Stimulated activated CD4-positive, alpha-beta T cell treated with anti-CD3 and anti-CD28 coated beads, Interleukin-15, amount 100 ng/mL, for 1 hour (primary cell): ENCODE results near the gene QDPR.
"Not testable (repeated sequence)": the region's sequence is repeated elsewhere in the genome, so short reads cannot be mapped to it uniquely, and the experiment has no call there.

Experiments used
- DNase-seq, 2 donors: peaks; one replicate each; pipeline ENCODE4 v3.0.0-alpha.2; 2020; ENCODE audit warnings: low read depth in 1 of 2, low spot score in 1 of 2

Gene QDPR

GRCh38 chr4:17511950-17512795, at the start of gene QDPR:
Gene QDPR, minus strand, starts transcription at chr4:17512090. Its CDS starts 36 bp downstream, at chr4:17512054.
- peak; percentile 34 to 67 for DNase-seq

- no peak for DNase-seq
Observed at GRCh38 chr4:17561195-17561909, 49.5 kb upstream of the QDPR start.

- no peak for DNase-seq
Observed at GRCh38 chr4:17560065-17560673, 48.3 kb upstream of the QDPR start.

DNA sequence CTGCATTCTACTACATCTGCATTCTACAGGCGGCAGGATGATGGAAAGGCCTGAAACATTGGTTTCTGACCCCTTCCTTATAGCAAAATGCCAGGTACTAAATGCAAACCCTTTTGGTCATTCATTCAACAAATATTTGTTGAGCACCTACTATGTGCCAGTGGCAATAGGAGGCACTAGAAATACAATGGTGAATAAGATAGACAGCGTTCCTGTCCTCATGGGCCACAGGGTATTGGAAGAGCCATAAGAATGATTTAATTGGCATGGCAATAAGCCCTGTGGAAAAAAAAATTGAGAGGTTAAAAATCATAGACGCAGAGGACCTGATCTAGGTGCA, 47.8 kb upstream of the QDPR start:
- no peak for DNase-seq

GRCh38 chr4:17558941-17559708, 47.2 kb upstream of the QDPR start:
- no peak for DNase-seq

GRCh38 chr4:17557880-17558279, 46.0 kb upstream of the QDPR start:
- no peak for DNase-seq

- DNase-seq: no peak
Observed at GRCh38 chr4:17556498-17556897, 44.6 kb upstream of the QDPR start.

DNA sequence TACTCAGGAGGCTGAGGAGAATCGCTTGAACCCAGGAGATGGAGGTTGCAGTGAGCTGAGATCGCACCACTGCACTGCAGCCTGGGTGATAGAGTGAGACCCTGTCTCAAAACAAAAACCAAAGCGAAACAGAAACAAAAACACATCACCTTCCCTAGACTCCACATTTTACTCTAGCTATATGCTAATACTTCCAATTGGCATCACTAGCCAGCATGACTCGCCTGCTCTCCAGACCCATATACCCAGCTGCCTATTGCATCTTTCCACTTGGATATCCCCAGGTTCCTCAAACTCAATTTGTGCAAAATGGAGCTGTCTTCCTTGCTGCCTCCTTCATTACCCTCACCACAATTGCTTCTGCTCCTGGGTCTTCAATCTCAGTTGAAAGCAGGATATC, 42.7 kb upstream of the QDPR start:
- DNase-seq: no peak

GRCh38 chr4:17552427-17552826, 40.5 kb upstream of the QDPR start:
- DNase-seq: no peak

GRCh38 chr4:17550549-17550948, 38.7 kb upstream of the QDPR start:
- DNase-seq: no peak

DNA sequence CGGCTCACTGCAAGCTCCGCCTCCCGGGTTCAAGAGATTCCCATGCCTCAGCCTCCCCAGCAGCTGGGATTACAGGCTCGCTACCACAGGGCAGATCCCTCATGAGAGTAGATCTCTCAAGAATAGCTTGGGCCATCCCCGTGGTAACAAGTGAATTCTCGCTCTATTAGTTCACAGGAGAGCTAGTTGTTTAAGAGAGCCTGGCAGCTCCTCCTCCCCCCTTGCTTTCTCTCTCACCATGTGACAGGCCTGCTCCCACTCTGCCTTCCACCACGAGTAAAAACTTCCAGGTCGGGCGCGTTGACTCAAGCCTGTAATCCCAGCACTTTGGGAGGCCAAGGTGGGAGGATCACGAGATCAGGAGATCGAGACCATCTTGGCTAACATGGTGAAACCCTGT, 34.8 kb upstream of the QDPR start:
- DNase-seq: no peak

DNA sequence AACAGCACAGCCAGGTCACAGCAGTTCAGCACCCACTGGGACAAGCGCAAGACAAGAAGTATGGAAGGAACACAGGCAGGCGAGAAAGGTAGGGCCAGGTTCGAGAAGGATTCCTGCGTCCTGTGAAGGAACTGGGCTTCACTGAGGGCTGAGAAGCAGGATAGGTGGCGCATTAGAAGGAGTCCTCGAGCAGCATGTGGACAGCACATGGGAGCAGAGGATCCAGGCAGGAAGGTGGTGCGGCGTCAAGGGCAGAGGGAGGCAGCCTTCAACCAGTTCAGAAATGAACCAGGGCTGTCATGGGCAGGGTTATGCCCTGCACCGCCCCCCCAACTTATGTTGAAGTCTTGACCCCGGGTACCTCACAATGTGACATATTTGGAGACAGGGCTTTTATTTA, 34.3 kb upstream of the QDPR start:
- DNase-seq: no peak

GRCh38 chr4:17545374-17546140, 33.7 kb upstream of the QDPR start:
- no peak for DNase-seq

DNA sequence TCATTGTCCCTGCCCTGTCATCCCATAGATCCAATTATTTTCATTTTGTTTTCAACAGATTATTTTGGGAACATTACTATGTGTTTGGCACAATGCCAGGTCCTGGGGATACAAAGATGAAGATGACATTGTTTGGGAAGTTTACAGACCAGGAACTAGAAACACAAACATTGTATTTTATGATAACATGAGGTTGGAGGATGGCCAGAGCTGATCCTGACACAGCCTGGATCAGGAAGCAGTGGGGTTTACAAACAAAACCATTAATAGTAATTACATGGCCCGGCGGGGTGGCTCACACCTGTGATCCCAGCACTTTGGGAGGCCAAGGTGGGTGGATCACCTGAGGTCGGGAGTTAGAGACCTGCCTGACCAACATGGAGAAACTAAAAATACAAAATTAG, 32.9 kb upstream of the QDPR start:
- no peak for DNase-seq

- no peak for DNase-seq
Observed at GRCh38 chr4:17544205-17544604, 32.3 kb upstream of the QDPR start.

- DNase-seq: not testable (repeated sequence)
Observed at GRCh38 chr4:17537060-17537459, 25.2 kb upstream of the QDPR start.

- no peak for DNase-seq
Observed at GRCh38 chr4:17535906-17536305, 24.0 kb upstream of the QDPR start.

- DNase-seq: no peak
Observed at GRCh38 chr4:17535242-17535641, 23.4 kb upstream of the QDPR start.

GRCh38 chr4:17534705-17535104, 22.8 kb upstream of the QDPR start:
- no peak for DNase-seq

DNA sequence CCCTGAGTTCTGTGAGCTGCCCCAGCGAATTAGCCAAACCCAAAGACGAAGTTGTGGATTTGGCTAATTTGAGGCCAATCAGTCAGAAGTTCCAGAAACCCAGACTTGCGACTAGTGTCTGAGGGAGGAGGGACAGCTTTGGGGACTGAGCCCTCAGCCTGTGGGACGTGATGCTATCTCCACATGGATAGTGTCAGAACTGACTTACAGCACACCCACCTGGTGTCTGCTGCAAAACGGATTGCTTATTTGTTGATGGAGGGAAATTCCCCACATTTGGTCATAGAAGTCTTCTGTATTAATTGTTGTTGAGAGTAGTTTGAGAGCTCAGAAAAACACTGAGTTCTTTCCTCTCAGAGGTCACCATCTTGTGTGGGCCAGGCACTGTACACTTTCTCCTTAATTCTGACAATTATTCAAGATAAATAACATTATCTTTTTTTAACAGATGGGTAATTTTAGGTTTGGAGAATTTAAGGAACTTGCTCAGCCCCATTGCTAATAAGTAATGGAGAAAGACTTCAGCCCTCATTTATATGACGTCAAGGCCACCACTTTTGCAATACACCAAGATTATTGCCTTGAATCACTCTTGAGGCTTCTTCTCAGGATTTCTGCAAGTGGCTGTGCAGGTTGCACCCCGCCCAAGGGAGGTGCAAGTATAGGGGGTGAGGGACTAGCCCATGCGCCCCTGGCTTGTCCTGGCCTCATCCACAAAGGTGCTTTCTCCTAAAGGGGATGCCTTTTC, 19.8 kb upstream of the QDPR start:
- DNase-seq: no peak
